AG09319 (cell line): ENCODE data around the gene FCSK.
"Not testable (repeated sequence)": the region's sequence is repeated elsewhere in the genome, so short reads cannot be mapped to it uniquely, and the experiment has no call there.

ENCODE experiments used
- DNase-seq: peaks from one replicate; pipeline ENCODE4 v3.0.0-alpha.2; 2010; ENCODE audit warnings: low read depth; ENCODE audit errors: extremely low read depth
- TF ChIP-seq, protein P1 (sequence below): IDR thresholded peaks from 2 replicates; pipeline ENCODE4 v1.5.1; 2011; ENCODE audit warnings: low read depth, mild to moderate bottlenecking, inconsistent platforms, low read length, moderate library complexity

Gene FCSK

DNA sequence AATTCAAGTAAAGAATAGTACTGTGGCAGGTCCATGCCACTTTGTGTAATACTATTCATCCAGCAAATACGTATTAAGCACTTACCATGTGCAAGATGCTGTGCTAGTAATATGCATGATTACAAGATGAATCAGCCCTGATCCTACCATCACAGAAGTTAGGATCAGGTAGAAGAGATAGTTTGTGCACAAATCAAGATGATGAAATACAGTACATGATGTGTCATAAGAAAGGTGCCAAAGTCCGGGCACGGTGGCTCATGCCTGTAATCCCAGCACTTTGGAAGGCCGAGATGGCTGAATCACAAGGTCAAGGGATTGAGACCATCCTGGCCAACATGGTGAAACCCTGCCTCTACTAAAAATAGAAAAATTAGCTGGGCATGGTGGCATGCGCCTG, 58.1 kb downstream of the FCSK start:
- TF ChIP-seq, protein P1, sequence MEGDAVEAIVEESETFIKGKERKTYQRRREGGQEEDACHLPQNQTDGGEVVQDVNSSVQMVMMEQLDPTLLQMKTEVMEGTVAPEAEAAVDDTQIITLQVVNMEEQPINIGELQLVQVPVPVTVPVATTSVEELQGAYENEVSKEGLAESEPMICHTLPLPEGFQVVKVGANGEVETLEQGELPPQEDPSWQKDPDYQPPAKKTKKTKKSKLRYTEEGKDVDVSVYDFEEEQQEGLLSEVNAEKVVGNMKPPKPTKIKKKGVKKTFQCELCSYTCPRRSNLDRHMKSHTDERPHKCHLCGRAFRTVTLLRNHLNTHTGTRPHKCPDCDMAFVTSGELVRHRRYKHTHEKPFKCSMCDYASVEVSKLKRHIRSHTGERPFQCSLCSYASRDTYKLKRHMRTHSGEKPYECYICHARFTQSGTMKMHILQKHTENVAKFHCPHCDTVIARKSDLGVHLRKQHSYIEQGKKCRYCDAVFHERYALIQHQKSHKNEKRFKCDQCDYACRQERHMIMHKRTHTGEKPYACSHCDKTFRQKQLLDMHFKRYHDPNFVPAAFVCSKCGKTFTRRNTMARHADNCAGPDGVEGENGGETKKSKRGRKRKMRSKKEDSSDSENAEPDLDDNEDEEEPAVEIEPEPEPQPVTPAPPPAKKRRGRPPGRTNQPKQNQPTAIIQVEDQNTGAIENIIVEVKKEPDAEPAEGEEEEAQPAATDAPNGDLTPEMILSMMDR, result no peak
- no peak for DNase-seq

DNA sequence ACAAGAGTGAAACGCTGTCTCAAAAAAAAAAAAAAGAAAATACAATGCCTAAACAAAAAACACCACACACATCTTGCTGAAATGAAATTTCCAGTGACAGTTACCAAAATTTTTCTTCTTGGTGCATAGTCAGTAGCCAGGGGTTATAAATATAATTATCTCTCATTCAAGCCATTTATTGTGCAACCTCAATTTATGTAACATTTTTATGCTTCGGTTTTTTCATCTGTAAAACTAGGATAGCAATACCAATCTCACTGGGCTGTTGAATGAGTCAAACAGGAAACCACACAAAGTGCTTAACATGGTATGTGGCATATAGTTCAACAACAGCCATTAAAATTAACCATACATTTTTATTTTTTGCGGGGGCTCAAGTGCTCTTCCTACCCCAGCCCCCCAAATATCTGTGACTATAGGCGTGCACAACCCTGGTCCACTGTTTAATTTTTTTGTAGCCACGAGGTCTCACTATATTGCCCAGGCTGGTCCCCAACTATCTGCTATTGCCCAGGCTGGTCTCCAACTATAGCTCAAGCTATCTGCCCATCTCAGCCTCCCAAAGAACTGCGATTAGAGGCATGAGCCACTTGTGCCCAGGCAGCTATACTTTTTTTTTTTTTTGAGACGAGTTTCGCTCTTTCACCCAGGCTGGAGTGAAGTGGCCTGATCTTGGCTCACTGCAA, 66.4 kb downstream of the FCSK start:
- TF ChIP-seq, protein P1, result no peak
- no peak for DNase-seq

DNA sequence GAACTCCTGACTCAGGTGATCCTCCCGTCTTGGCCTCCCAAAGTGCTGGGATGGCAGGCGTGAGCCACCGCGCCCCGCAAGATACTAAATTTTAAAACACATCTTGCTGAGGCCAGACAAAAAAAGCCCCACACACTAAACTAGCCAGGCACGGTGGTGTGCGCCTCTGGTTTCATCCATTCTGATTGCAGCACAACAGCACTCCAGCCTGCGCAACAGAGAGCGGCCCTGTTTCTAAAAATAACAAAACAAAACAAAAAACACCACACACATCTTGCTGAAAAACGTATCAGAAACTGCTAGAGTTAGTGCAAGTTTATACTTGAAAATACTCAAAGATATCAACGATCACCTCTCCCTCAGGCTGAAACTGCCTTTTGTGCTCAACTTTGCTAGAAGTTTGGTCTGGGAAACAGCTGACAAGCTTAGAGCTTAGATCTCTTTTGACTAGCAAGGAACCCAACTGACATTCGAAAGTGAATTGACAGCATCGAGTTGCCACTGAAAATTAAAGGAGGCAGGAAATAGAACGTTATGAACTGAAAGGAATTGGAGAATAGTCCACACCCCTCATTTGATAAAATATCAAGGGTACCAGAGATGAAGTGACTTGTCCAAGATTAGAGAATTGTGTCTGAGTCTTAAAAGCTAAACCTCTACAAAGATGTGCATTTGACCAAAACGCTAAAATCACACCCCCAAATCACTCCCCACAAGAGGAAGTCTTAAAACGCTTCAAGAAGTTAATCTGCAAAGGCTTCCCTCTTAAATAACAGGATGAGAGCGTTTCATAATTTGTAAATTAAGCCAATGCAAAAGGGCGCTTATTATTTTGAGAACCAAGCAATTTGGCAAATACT, 68.1 kb downstream of the FCSK start:
- TF ChIP-seq, protein P1, result no peak
- no peak for DNase-seq

DNA sequence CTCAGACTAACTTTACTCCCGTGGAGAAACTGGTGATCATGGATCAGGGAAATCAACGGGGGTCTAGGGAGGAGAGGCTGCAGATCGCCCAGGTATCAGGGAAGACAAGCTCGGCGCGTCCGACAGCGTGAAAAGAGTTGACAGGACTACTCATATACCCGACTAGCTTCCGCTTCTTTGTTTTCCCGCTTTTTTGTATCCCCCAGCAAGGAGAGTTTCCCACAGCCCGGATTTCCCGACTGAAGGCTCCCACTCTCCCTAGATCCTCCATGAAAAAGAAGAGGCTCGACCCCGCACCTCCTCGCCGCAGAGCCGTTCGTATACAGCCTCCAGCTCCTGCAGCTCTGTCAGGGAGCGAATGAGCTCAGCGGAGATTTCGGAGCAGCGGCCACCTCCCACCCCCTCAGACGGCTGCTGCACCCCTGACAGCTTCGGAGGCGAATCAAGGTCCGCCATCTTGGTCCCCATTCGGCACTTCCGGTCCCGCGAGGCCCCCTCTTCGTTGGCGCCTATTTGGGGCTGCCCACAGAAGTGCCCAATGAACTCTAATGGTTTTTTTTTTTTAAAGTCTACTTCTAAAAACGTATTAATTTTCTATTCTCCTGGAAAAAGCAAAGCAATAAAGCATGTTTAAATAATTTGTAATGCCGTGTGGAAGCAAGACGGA, 68.8 kb downstream of the FCSK start, which contains the start of gene COG4:
Gene COG4, minus strand, starts transcription at position 479 of the 667 bp plus-strand sequence. Its CDS starts 11 bp downstream, at position 468.
- TF ChIP-seq, protein P1, result no peak

DNA sequence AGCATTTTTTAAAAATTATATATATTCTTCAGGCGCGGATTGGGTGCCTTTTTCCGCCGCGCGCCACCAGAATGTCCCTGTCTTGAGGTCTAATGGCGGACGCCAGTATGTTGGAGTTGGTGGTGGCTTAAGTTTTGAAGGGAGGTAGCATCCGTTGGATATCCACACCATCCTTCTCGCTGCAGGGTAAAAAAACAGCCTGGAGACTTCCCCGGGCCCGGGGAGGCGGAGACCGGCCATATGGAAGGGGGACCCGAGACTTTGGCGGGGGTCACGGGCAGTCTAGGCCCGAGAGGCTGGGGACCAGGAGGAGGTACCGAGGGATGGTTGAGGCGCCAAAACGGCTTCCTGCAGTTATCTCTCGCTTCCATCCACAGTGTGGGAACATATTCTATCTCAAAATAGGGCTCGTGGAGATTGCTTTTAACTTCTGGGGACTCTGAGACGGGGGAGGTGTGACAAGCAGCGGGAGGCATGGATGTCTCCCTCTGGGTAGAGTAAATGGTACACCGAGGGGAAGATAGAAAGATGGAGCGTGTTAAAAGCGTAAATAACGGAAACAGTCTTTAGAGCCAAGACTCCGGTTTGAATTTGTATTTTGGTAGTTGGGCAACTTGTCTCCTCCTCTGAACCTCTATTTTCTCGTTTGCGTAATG, 69.5 kb downstream of the FCSK start, which contains the start of gene SF3B3:
Gene SF3B3, plus strand, starts transcription at position 74 of the 656 bp plus-strand sequence. CDS start 2,841 bp downstream, outside the sequence.
- peak; percentile 30 for DNase-seq

More for the DNA sequence above, 68.8 kb downstream of the FCSK start, which contains the start of gene COG4:
- peak; percentile 47 for DNase-seq

DNA sequence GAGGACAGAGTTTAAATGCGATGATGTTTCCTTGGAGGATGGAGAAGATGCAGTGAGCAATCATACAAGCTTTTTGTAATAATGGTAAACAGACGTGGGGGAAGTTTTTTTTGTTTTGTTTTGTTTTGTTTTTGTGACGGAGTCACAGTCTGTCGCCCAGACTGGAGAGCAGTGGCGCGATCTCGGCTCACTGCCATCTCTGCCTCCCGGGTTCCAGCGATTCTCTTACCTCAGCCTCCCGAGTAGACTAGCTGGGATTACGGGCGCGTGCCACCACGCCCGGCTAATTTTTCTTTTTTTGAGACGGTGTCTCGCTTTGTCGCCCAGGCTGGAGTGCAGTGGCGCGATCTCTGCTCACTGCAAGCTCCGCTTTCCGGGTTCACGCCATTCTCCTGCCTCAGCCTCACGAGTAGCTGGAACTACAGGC, 70.0 kb downstream of the FCSK start:
- DNase-seq, result not testable (repeated sequence)

More for the DNA sequence above, 69.5 kb downstream of the FCSK start, which contains the start of gene SF3B3:
- TF ChIP-seq, protein P1, result no peak

DNA sequence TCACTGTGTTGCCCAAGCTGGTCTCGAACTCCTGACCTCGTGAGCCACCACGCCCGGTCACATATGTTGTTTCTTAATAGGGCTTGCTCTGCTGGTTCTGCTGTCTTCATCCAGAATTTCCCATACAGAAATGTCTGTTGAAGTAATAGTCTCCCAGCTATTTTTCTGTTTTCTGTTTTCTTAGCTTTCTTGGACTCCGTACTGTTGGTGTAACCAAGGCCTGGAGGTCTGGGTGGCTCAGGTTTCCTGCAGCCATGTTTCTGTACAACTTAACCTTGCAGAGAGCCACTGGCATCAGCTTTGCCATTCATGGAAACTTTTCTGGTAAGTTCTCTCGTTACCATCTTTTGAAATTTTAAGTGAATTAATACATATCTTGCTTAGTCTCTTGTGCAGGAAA, 72.0 kb downstream of the FCSK start:
- DNase-seq, result no peak
- TF ChIP-seq, protein P1, result no peak
